Measurements from ENCODE around the gene BCL2L12.

GRCh38 chr19:49696115-49696514 is 30.4 kb downstream of the BCL2L12 start:
- TF ChIP-seq POLR2A (IDR thresholded peaks at IDR 0.05): no peak
- TF ChIP-seq POLR2AphosphoS5 (IDR thresholded peaks at IDR 0.05): no peak
- TF ChIP-seq CTCF (IDR thresholded peaks at IDR 0.05 in 8 of 11, conservative IDR thresholded peaks at IDR 0.05 in 3 of 11): no peak

Measured in spleen (tissue), 7 donors.